K562 (cell line): ENCODE results near the gene DPEP1. TPM values are rescaled to one million over a fixed set of nuclear protein-coding genes. Genes with fewer than 3 reads are reported as not detected.
A peak's percentile ranks its signal among the peaks of the same experiment; 100 is the strongest.

Experiments used
- BRD4 ChIP-seq: fragments of 200-600 bp; sonication (generic); IDR thresholded peaks from 2 replicates; pipeline ENCODE4 v1.6.1; 2017; ENCODE audit warnings: inconsistent platforms
- DACH1 ChIP-seq: fragments of 450-650 bp; IDR thresholded peaks from 2 replicates; pipeline ENCODE4 v1.6.1; 2018; ENCODE audit not compliant: partially characterized antibody
- DNMT1 ChIP-seq: fragments of 450-650 bp; IDR thresholded peaks from 2 replicates; pipeline ENCODE4 v1.6.1; 2016; ENCODE audit warnings: antibody characterized with exemption, mild to moderate bottlenecking
- SIRT6 ChIP-seq: IDR thresholded peaks from one replicate; pipeline ENCODE4 v1.6.1; 2012; ENCODE audit warnings: low read depth, mild to moderate bottlenecking, control low read depth, inconsistent platforms, low read length, moderate library complexity
- SRSF3 ChIP-seq: fragments of 200-400 bp; formaldehyde crosslinking; IDR thresholded peaks from 2 replicates; pipeline ENCODE4 v1.6.1; 2016; ENCODE audit warnings: mild to moderate bottlenecking, low read length, moderate library complexity; ENCODE audit not compliant: insufficient read depth
- TAL1 ChIP-seq: fragments of 450-650 bp; IDR thresholded peaks from 2 replicates; pipeline ENCODE4 v1.6.1; 2016; ENCODE audit warnings: mild to moderate bottlenecking
- ZKSCAN8 ChIP-seq: fragments of 200-800 bp; sonication (Bioruptor generic); IDR thresholded peaks from 2 replicates; pipeline ENCODE4 v1.6.1; 2016; ENCODE audit warnings: missing genetic modification characterization, missing compliant biosample characterization
- ZNF668 ChIP-seq: fragments of 250-450 bp; sonication (Bioruptor Pico); IDR thresholded peaks from 2 replicates; pipeline ENCODE4 v1.8.0; 2022; ENCODE audit warnings: mild to moderate bottlenecking, inconsistent platforms
- polyA plus RNA-seq, 8 experiments: library from polyadenylated mRNA; depleted of rRNA in 4 of 8; stranded (reverse) in 5 of 8; unstranded in 3 of 8; fragments of >200 nt; fragmentation: Nextera tagmentation in 2 of 8; fragmentation: Illumina TruSeq in 1 of 8; extraction: Ambion mirVana in 2 of 8; extraction: Trizol in 1 of 8; gene quantifications; 2 replicates each; pipeline versions ENCODE4 v1.2.1 to v1.2.3, GENCODE V29; 2011 to 2014; ENCODE audit warnings: inconsistent platforms in 1 of 8, missing spikeins in 1 of 8
- total RNA-seq, 7 experiments: library from RNA; depleted of rRNA in 6 of 7; stranded (reverse); fragments of >200 nt in 6 of 7; fragmentation: Illumina TruSeq in 2 of 7; extraction: Trizol in 2 of 7; gene quantifications; 2 replicates each; pipeline versions ENCODE4 v1.2.1 to v1.2.3, GENCODE V29; 2011 to 2021; ENCODE audit warnings: low replicate concordance in 1 of 7
- TF ChIP-seq, protein P1 (sequence below): fragments of 200-800 bp; sonication (Bioruptor generic); IDR thresholded peaks from 2 replicates; pipeline ENCODE4 v1.6.1; 2016; ENCODE audit warnings: missing genetic modification characterization, missing compliant biosample characterization
- TF ChIP-seq, protein P2 (sequence below): sonication (generic); formaldehyde crosslinking; IDR thresholded peaks from 2 replicates; pipeline ENCODE4 v1.8.0; 2022; ENCODE audit warnings: mild to moderate bottlenecking, missing genetic modification reagents
- TF ChIP-seq, protein P3 (sequence below), 2 experiments: fragments of 200-800 bp in 1 of 2; sonication (Bioruptor generic) in 1 of 2; sonication (generic) in 1 of 2; formaldehyde crosslinking in 1 of 2; IDR thresholded peaks in 1 of 2; conservative IDR thresholded peaks in 1 of 2; 2 replicates each; pipeline versions ENCODE4 v1.5.0 to v1.6.1; 2016 to 2020; ENCODE audit warnings: missing compliant biosample characterization in 1 of 2, missing genetic modification characterization in 1 of 2, missing genetic modification reagents in 1 of 2
- TF ChIP-seq, protein P4 (sequence below): sonication (generic); formaldehyde crosslinking; IDR thresholded peaks from 2 replicates; pipeline ENCODE4 v1.9.0; 2022; ENCODE audit warnings: mild to moderate bottlenecking, missing genetic modification reagents
- TF ChIP-seq, protein P5 (sequence below): fragments of 250-450 bp; sonication (Bioruptor Pico); IDR thresholded peaks from 2 replicates; pipeline ENCODE4 v1.5.0; 2022; ENCODE audit warnings: mild to moderate bottlenecking

Gene DPEP1
- total and polyA plus RNA-seq, 9 of the 15 experiments (the other 6 are each of a cell fraction or from before 2014, with no cell fraction given): 0.14 to 0.31 (median 0.20) TPM; not detected in 6

DNA sequence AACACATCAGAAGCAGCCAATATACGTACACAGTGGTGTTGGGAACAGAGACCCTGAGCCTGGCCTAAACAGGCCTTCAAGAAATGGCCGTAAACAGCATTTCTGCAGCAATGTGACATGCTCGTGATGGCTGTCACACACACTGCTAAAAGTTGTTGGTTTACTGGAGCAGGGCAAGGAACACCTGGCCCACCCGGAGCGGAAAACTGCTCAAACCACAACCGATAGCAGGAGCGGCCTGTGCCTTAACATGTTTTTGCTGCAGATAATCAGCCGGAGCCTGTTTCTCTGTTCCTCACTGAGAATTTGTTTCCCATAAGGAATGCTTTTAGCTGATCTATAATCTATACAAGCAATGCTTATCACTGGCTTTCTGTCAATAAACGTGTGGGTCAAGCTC is 6.0 kb upstream of the DPEP1 start (continued):
- TF ChIP-seq ZNF668: no peak
- no peak for TF ChIP-seq DNMT1
- TF ChIP-seq, protein P1, sequence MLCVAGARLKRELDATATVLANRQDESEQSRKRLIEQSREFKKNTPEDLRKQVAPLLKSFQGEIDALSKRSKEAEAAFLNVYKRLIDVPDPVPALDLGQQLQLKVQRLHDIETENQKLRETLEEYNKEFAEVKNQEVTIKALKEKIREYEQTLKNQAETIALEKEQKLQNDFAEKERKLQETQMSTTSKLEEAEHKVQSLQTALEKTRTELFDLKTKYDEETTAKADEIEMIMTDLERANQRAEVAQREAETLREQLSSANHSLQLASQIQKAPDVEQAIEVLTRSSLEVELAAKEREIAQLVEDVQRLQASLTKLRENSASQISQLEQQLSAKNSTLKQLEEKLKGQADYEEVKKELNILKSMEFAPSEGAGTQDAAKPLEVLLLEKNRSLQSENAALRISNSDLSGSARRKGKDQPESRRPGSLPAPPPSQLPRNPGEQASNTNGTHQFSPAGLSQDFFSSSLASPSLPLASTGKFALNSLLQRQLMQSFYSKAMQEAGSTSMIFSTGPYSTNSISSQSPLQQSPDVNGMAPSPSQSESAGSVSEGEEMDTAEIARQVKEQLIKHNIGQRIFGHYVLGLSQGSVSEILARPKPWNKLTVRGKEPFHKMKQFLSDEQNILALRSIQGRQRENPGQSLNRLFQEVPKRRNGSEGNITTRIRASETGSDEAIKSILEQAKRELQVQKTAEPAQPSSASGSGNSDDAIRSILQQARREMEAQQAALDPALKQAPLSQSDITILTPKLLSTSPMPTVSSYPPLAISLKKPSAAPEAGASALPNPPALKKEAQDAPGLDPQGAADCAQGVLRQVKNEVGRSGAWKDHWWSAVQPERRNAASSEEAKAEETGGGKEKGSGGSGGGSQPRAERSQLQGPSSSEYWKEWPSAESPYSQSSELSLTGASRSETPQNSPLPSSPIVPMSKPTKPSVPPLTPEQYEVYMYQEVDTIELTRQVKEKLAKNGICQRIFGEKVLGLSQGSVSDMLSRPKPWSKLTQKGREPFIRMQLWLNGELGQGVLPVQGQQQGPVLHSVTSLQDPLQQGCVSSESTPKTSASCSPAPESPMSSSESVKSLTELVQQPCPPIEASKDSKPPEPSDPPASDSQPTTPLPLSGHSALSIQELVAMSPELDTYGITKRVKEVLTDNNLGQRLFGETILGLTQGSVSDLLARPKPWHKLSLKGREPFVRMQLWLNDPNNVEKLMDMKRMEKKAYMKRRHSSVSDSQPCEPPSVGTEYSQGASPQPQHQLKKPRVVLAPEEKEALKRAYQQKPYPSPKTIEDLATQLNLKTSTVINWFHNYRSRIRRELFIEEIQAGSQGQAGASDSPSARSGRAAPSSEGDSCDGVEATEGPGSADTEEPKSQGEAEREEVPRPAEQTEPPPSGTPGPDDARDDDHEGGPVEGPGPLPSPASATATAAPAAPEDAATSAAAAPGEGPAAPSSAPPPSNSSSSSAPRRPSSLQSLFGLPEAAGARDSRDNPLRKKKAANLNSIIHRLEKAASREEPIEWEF (CRISPR knock-in tag): no peak
- no peak for TF ChIP-seq BRD4
- TF ChIP-seq, protein P2, sequence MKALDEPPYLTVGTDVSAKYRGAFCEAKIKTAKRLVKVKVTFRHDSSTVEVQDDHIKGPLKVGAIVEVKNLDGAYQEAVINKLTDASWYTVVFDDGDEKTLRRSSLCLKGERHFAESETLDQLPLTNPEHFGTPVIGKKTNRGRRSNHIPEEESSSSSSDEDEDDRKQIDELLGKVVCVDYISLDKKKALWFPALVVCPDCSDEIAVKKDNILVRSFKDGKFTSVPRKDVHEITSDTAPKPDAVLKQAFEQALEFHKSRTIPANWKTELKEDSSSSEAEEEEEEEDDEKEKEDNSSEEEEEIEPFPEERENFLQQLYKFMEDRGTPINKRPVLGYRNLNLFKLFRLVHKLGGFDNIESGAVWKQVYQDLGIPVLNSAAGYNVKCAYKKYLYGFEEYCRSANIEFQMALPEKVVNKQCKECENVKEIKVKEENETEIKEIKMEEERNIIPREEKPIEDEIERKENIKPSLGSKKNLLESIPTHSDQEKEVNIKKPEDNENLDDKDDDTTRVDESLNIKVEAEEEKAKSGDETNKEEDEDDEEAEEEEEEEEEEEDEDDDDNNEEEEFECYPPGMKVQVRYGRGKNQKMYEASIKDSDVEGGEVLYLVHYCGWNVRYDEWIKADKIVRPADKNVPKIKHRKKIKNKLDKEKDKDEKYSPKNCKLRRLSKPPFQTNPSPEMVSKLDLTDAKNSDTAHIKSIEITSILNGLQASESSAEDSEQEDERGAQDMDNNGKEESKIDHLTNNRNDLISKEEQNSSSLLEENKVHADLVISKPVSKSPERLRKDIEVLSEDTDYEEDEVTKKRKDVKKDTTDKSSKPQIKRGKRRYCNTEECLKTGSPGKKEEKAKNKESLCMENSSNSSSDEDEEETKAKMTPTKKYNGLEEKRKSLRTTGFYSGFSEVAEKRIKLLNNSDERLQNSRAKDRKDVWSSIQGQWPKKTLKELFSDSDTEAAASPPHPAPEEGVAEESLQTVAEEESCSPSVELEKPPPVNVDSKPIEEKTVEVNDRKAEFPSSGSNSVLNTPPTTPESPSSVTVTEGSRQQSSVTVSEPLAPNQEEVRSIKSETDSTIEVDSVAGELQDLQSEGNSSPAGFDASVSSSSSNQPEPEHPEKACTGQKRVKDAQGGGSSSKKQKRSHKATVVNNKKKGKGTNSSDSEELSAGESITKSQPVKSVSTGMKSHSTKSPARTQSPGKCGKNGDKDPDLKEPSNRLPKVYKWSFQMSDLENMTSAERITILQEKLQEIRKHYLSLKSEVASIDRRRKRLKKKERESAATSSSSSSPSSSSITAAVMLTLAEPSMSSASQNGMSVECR (CRISPR knock-in tag): no peak
- TF ChIP-seq ZKSCAN8: no peak
- TF ChIP-seq DACH1: no peak
- TF ChIP-seq TAL1: peak; percentile 56
- TF ChIP-seq SIRT6: no peak
- TF ChIP-seq, protein P3, sequence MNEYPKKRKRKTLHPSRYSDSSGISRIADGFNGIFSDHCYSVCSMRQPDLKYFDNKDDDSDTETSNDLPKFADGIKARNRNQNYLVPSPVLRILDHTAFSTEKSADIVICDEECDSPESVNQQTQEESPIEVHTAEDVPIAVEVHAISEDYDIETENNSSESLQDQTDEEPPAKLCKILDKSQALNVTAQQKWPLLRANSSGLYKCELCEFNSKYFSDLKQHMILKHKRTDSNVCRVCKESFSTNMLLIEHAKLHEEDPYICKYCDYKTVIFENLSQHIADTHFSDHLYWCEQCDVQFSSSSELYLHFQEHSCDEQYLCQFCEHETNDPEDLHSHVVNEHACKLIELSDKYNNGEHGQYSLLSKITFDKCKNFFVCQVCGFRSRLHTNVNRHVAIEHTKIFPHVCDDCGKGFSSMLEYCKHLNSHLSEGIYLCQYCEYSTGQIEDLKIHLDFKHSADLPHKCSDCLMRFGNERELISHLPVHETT (CRISPR knock-in tag; conservative IDR thresholded peaks at IDR 0.05 in 1 of 2, IDR thresholded peaks at IDR 0.05 in 1 of 2): no peak
- TF ChIP-seq, protein P4, sequence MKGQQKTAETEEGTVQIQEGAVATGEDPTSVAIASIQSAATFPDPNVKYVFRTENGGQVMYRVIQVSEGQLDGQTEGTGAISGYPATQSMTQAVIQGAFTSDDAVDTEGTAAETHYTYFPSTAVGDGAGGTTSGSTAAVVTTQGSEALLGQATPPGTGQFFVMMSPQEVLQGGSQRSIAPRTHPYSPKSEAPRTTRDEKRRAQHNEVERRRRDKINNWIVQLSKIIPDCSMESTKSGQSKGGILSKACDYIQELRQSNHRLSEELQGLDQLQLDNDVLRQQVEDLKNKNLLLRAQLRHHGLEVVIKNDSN (CRISPR knock-in tag): peak; percentile 24; the same call in 1 of the 2 replicates
- TF ChIP-seq, protein P5, sequence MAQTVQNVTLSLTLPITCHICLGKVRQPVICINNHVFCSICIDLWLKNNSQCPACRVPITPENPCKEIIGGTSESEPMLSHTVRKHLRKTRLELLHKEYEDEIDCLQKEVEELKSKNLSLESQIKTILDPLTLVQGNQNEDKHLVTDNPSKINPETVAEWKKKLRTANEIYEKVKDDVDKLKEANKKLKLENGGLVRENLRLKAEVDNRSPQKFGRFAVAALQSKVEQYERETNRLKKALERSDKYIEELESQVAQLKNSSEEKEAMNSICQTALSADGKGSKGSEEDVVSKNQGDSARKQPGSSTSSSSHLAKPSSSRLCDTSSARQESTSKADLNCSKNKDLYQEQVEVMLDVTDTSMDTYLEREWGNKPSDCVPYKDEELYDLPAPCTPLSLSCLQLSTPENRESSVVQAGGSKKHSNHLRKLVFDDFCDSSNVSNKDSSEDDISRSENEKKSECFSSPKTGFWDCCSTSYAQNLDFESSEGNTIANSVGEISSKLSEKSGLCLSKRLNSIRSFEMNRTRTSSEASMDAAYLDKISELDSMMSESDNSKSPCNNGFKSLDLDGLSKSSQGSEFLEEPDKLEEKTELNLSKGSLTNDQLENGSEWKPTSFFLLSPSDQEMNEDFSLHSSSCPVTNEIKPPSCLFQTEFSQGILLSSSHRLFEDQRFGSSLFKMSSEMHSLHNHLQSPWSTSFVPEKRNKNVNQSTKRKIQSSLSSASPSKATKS (CRISPR knock-in tag): no peak
- TF ChIP-seq SRSF3: no peak
